HCT116 (cell line): ENCODE data around the gene NASP. TPM values are rescaled to one million over a fixed set of nuclear protein-coding genes. Genes with fewer than 3 reads are reported as not detected.

ENCODE experiments used
- ATAC-seq: fragments of 200-7000 bp; cut with Tn5 transposase; 2 replicates; pipeline ENCODE4 v1.9.1; 2020; ENCODE audit warnings: mild to moderate bottlenecking, moderate library complexity
- BruUV-seq: library from RNA; stranded (reverse); fragments of 400-500 nt; replicated peaks from 2 replicates; lab custom pipeline; 2021; lab: Mats Ljungman, UMichigan
- CTCF ChIA-PET: fragments of 300-600 bp; sonication (Branson Sonifier 250); formaldehyde crosslinking; loops from one replicate; lab custom pipeline; 2021; ENCODE audit warnings: antibody characterized with exemption; lab: Charles Lee
- POLR2A ChIA-PET: fragments of 300-600, 350-600 bp; sonication (Branson Sonifier 250); formaldehyde crosslinking; loops from one replicate; lab custom pipeline; 2021; ENCODE audit warnings: antibody characterized with exemption; lab: Charles Lee
- RAD21 ChIA-PET, 2 experiments: fragments of 300-600 bp; sonication (Branson Sonifier 250); formaldehyde crosslinking; loops; one replicate each; lab custom pipeline; 2023; ENCODE audit warnings: low total read pairs in 2 of 2; ENCODE audit not compliant: uncharacterized antibody in 2 of 2, unreplicated experiment in 2 of 2, low non-redundant PET in 1 of 2; lab: Charles Lee
- DNase-seq: peaks from one replicate; pipeline ENCODE4 v3.0.0-alpha.2; 2010; ENCODE audit warnings: low read depth, low spot score
- H2AFZ ChIP-seq: fragments of 200-600 bp; shearing (Covaris generic), sonication (generic); 2 replicates; pipeline ENCODE4 v1.6.1; 2017; ENCODE audit warnings: low read depth, mixed run types, mixed read lengths, antibody characterized with exemption, low read length; ENCODE audit not compliant: poor library complexity, severe bottlenecking
- H3K27ac ChIP-seq: 2 replicates; pipeline ENCODE4 v1.5.1; 2012; ENCODE audit warnings: low read depth, low read length
- H3K27me3 ChIP-seq: fragments of 200-600 bp; sonication (generic); 2 replicates; pipeline ENCODE4 v1.6.1; 2016; ENCODE audit warnings: mixed run types, low read length, mixed read lengths; ENCODE audit not compliant: insufficient read depth
- H3K36me3 ChIP-seq, 2 experiments: fragments of 200-500 bp in 1 of 2; fragments of 200-600 bp in 1 of 2; sonication (Bioruptor generic) in 1 of 2; sonication (generic) in 1 of 2; 2 replicates each; pipeline versions ENCODE4 v1.5.1 to v1.6.1; 2014 to 2016; ENCODE audit warnings: low read length in 2 of 2, inconsistent platforms in 1 of 2, mixed read lengths in 1 of 2, mixed run types in 1 of 2; ENCODE audit not compliant: insufficient read depth in 2 of 2, control insufficient read depth in 1 of 2
- H3K4me1 ChIP-seq, 2 experiments: fragments of 200-600 bp in 1 of 2; sonication (generic) in 1 of 2; 2 replicates each; pipeline versions ENCODE4 v1.5.1 to v1.6.1; 2012 to 2017; ENCODE audit warnings: low read length in 2 of 2, inconsistent platforms in 1 of 2, mild to moderate bottlenecking in 1 of 2, mixed read lengths in 1 of 2, mixed run types in 1 of 2, moderate library complexity in 1 of 2; ENCODE audit not compliant: insufficient read depth in 2 of 2, control insufficient read depth in 1 of 2
- H3K4me2 ChIP-seq: fragments of 200-600 bp; sonication (generic); 2 replicates; pipeline ENCODE4 v1.6.1; 2017; ENCODE audit warnings: mixed run types, low read length, mixed read lengths
- H3K4me3 ChIP-seq, 2 experiments: fragments of 200-600 bp in 1 of 2; sonication (generic) in 1 of 2; replicated peaks in 1 of 2; 2 replicates each; pipeline ENCODE4 v1.5.1; 2011 to 2016; ENCODE audit warnings: low read length in 2 of 2, control low read depth in 1 of 2, low read depth in 1 of 2, mild to moderate bottlenecking in 1 of 2, mixed read lengths in 1 of 2, mixed run types in 1 of 2
- H3K79me2 ChIP-seq: fragments of 200-600 bp; sonication (generic); 2 replicates; pipeline ENCODE4 v1.6.1; 2017; ENCODE audit warnings: mild to moderate bottlenecking, mixed run types, low read length, moderate library complexity, mixed read lengths; ENCODE audit not compliant: insufficient read depth
- H3K9ac ChIP-seq: fragments of 200-600 bp; sonication (generic); 2 replicates; pipeline ENCODE4 v1.6.1; 2016; ENCODE audit warnings: low read length, mixed read lengths
- H3K9me2 ChIP-seq: fragments of 200-600 bp; sonication (generic), shearing (Covaris generic); 2 replicates; pipeline ENCODE4 v1.6.1; 2017; ENCODE audit warnings: mixed run types, mild to moderate bottlenecking, moderate library complexity; ENCODE audit not compliant: insufficient read depth
- H3K9me3 ChIP-seq, 2 experiments: fragments of 200-500 bp in 1 of 2; fragments of 200-600 bp in 1 of 2; sonication (Bioruptor generic) in 1 of 2; sonication (generic) in 1 of 2; 2 replicates each; pipeline ENCODE4 v1.6.1; 2014 to 2017; ENCODE audit warnings: low read length in 2 of 2, mixed read lengths in 2 of 2, inconsistent platforms in 1 of 2, low read depth in 1 of 2, mild to moderate bottlenecking in 1 of 2, mixed run types in 1 of 2, moderate library complexity in 1 of 2; ENCODE audit not compliant: control insufficient read depth in 1 of 2, insufficient read depth in 1 of 2
- H4K20me1 ChIP-seq: fragments of 200-600 bp; sonication (generic), shearing (Covaris generic); 2 replicates; pipeline ENCODE4 v1.6.1; 2017; ENCODE audit warnings: mixed run types, mild to moderate bottlenecking, moderate library complexity; ENCODE audit not compliant: insufficient read depth
- EGR1 ChIP-seq: IDR thresholded peaks from 2 replicates; pipeline ENCODE4 v1.6.1; 2012; ENCODE audit warnings: low read depth
- EZH2 ChIP-seq: fragments of 200-600 bp; sonication (generic); IDR thresholded peaks from 2 replicates; pipeline ENCODE4 v1.6.1; 2017; ENCODE audit warnings: antibody characterized with exemption, mixed run types
- POLR2A ChIP-seq: IDR thresholded peaks from 2 replicates; pipeline ENCODE4 v1.7.0; 2011; ENCODE audit warnings: borderline replicate concordance; ENCODE audit not compliant: insufficient read depth, insufficient read length; ENCODE audit errors: extremely low read depth
- RAD21 ChIP-seq: IDR thresholded peaks from 2 replicates; pipeline ENCODE4 v1.6.1; 2012; ENCODE audit warnings: low read depth, mild to moderate bottlenecking
- SIN3A ChIP-seq: IDR thresholded peaks from 2 replicates; pipeline ENCODE4 v1.6.1; 2012; ENCODE audit warnings: low read depth
- SRF ChIP-seq: IDR thresholded peaks from 2 replicates; pipeline ENCODE4 v1.6.1; 2012; ENCODE audit warnings: low read depth
- ZNF274 ChIP-seq: fragments of 200-500 bp; sonication (Bioruptor generic); IDR thresholded peaks from 2 replicates; pipeline ENCODE4 v1.6.1; 2014; ENCODE audit warnings: mild to moderate bottlenecking, low read depth, low read length, inconsistent platforms
- intact Hi-C: fragments of 100-400 bp; cut with micrococcal nuclease; formaldehyde crosslinking; loops from 2 replicates; pipeline ENCODE4 v1.10.0; 2022
- total RNA-seq: library from RNA; stranded (reverse); gene quantifications from one replicate; pipeline ENCODE4 v1.2.1, GENCODE V29; 2021; ENCODE audit not compliant: unreplicated experiment
- TF ChIP-seq, protein P1 (sequence below): IDR thresholded peaks from 2 replicates; pipeline ENCODE4 v1.6.1; 2012
- TF ChIP-seq, protein P2 (sequence below): IDR thresholded peaks from 2 replicates; pipeline ENCODE4 v1.6.1; 2012; ENCODE audit warnings: low read depth
- TF ChIP-seq, protein P3 (sequence below): IDR thresholded peaks from 2 replicates; pipeline ENCODE4 v1.6.1; 2011; ENCODE audit warnings: mild to moderate bottlenecking, low read length, moderate library complexity; ENCODE audit not compliant: insufficient replicate concordance; ENCODE audit errors: extremely low read depth

NASP gene
- total RNA-seq, 1 experiment from 2014 or later = 185 TPM

DNA sequence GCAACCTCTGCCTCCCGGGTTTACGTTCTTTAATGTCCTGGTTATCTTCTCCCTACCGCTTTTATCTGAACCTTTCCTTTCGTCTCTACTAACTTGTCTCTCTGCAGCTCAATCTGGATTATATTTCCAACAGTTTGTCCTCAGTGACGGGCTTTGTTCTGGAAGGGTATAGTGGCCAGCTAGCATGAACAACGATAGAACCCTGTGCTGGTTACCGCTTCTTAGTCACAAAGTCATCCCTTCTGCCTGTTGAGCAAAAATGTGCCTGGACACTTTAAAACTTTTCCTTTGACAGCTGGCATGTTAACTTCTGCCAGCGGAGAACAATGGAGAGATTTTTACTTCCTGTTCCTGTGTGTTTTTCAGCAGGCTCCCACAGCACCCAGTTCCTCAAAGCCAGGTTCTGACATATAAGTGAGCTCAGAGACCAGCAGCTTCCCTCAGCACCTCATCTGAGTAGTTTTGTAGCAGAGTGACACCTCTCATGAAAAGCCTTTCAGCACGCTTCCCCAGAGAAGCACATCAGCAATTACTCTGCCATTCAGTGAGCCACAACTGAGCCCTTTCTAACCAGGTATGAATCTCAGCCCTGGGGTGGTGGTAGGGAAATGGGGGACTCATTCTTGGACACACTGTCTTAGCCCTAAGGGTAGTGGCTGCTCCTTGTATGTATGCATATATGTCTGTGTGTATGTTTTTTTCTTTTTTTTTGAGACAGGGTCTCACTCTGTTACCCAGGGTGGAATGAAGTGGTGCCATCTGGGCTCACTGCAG lies 63.6 kb downstream of the NASP start:
- Histone ChIP-seq H3K4me1 (peaks cover 3 to 7% of the 10 kb centered on the region in 2 experiments; a peak in 3 of 4 replicates), H4K20me1 (no peaks in the 10 kb centered on the region), H3K36me3 (peaks cover 20 to 28% of the 10 kb centered on the region in 2 experiments; a peak in 2 of 4 replicates), H3K4me3 (no peak overlapping the region), H3K27ac (no peak overlapping the region), H3K9me3 (no peaks in the 10 kb centered on the region), H3K27me3 (no peaks in the 10 kb centered on the region), H3K79me2 (peaks cover 41% of the 10 kb centered on the region), H3K4me2 (no peak overlapping the region), H2AFZ (no peak overlapping the region), H3K9me2 (no peaks in the 10 kb centered on the region), H3K9ac (no peak overlapping the region)
- no peak for ATAC-seq
- BruUV-seq = no TSS peak
- TF ChIP-seq SIN3A = no peak
- no peak for TF ChIP-seq EZH2
- no peak for TF ChIP-seq POLR2A
- TF ChIP-seq SRF = no peak
- no peak for TF ChIP-seq ZNF274
- TF ChIP-seq, protein P1, sequence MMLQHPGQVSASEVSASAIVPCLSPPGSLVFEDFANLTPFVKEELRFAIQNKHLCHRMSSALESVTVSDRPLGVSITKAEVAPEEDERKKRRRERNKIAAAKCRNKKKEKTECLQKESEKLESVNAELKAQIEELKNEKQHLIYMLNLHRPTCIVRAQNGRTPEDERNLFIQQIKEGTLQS = no peak
- TF ChIP-seq EGR1 = no peak
- TF ChIP-seq, protein P2, sequence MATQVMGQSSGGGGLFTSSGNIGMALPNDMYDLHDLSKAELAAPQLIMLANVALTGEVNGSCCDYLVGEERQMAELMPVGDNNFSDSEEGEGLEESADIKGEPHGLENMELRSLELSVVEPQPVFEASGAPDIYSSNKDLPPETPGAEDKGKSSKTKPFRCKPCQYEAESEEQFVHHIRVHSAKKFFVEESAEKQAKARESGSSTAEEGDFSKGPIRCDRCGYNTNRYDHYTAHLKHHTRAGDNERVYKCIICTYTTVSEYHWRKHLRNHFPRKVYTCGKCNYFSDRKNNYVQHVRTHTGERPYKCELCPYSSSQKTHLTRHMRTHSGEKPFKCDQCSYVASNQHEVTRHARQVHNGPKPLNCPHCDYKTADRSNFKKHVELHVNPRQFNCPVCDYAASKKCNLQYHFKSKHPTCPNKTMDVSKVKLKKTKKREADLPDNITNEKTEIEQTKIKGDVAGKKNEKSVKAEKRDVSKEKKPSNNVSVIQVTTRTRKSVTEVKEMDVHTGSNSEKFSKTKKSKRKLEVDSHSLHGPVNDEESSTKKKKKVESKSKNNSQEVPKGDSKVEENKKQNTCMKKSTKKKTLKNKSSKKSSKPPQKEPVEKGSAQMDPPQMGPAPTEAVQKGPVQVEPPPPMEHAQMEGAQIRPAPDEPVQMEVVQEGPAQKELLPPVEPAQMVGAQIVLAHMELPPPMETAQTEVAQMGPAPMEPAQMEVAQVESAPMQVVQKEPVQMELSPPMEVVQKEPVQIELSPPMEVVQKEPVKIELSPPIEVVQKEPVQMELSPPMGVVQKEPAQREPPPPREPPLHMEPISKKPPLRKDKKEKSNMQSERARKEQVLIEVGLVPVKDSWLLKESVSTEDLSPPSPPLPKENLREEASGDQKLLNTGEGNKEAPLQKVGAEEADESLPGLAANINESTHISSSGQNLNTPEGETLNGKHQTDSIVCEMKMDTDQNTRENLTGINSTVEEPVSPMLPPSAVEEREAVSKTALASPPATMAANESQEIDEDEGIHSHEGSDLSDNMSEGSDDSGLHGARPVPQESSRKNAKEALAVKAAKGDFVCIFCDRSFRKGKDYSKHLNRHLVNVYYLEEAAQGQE = no peak
- TF ChIP-seq, protein P3, sequence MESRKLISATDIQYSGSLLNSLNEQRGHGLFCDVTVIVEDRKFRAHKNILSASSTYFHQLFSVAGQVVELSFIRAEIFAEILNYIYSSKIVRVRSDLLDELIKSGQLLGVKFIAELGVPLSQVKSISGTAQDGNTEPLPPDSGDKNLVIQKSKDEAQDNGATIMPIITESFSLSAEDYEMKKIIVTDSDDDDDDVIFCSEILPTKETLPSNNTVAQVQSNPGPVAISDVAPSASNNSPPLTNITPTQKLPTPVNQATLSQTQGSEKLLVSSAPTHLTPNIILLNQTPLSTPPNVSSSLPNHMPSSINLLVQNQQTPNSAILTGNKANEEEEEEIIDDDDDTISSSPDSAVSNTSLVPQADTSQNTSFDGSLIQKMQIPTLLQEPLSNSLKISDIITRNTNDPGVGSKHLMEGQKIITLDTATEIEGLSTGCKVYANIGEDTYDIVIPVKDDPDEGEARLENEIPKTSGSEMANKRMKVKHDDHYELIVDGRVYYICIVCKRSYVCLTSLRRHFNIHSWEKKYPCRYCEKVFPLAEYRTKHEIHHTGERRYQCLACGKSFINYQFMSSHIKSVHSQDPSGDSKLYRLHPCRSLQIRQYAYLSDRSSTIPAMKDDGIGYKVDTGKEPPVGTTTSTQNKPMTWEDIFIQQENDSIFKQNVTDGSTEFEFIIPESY = no peak
- TF ChIP-seq RAD21 = no peak
- ChIA-PET CTCF (no interaction called here), RAD21 (no interaction called here), POLR2A (no interaction called here)
- no peak for DNase-seq
- intact Hi-C loops = loop anchor here (10.0 kb wide), 1 partner anchor 197 kb away; no protein-coding TSS in a partner anchor
